K562 (cell line): ENCODE results near the gene KLHL29. TPM values are rescaled to one million over a fixed set of nuclear protein-coding genes. Genes with fewer than 3 reads are reported as not detected.

Source experiments
- ATAC-seq: fragments of 200-7000 bp; cut with Tn5 transposase; 3 replicates; pipeline ENCODE4 v1.9.1; 2020; ENCODE audit warnings: moderate library complexity
- BruUV-seq: library from RNA; stranded (reverse); fragments of 400-500 nt; replicated peaks from 2 replicates; lab custom pipeline; 2021; lab: Mats Ljungman, UMichigan
- CTCF ChIA-PET: fragments of 300-600 bp; formaldehyde crosslinking; extraction: SDS; loops from one replicate; lab custom pipeline; 2021; ENCODE audit warnings: low intra/inter-chr PET ratio; lab: Yijun Ruan, JAX
- POLR2A ChIA-PET: fragments of 300-600, 350-650 bp; sonication (Branson Sonifier 250); formaldehyde crosslinking; extraction: SDS; loops from one replicate; lab custom pipeline; 2021; ENCODE audit warnings: antibody characterized with exemption, inconsistent platforms; lab: Yijun Ruan, JAX
- DNase-seq, 4 experiments: peaks; one replicate each; pipeline versions ENCODE4 v3.0.0 to v3.0.0-alpha.2; 2011 to 2018; ENCODE audit warnings: low spot score in 3 of 4, mixed read lengths in 3 of 4; ENCODE audit errors: extremely low read depth in 1 of 4
- FAIRE-seq: peaks from 2 replicates; lab custom pipeline; 2011; peaks lifted over from hg19 to GRCh38; lab: Jason Lieb, UNC
- H2AFZ ChIP-seq: 2 replicates; pipeline ENCODE4 v1.6.0; 2011; ENCODE audit warnings: low read depth, low read length, control low read depth, inconsistent platforms
- H3K27ac ChIP-seq: fragments of 200-600 bp; 3 replicates; pipeline ENCODE4 v1.8.0; 2011; ENCODE audit warnings: low read depth, mild to moderate bottlenecking, control low read depth, inconsistent platforms, low read length, moderate library complexity, mixed read lengths; ENCODE audit errors: extremely low read depth
- H3K27me3 ChIP-seq, 2 experiments: fragments of 300-600 bp in 1 of 2; 2 replicates in 1 of 2; 3 replicates in 1 of 2; pipeline versions ENCODE4 v1.6.0 to v1.8.0; 2011; ENCODE audit warnings: inconsistent platforms in 2 of 2, low read length in 2 of 2, mild to moderate bottlenecking in 1 of 2, mixed read lengths in 1 of 2, moderate library complexity in 1 of 2; ENCODE audit not compliant: control insufficient read depth in 2 of 2, insufficient read depth in 2 of 2
- H3K36me3 ChIP-seq: fragments of 300-600 bp; 3 replicates; pipeline ENCODE4 v1.8.0; 2011; ENCODE audit warnings: mild to moderate bottlenecking, low read length, inconsistent platforms; ENCODE audit not compliant: control insufficient read depth, insufficient read depth
- H3K4me1 ChIP-seq, 2 experiments: fragments of 200-600 bp in 1 of 2; replicated peaks in 1 of 2; 2 replicates in 1 of 2; 3 replicates in 1 of 2; pipeline versions ENCODE4 v1.5.1 to v1.8.0; 2011; ENCODE audit warnings: inconsistent platforms in 2 of 2, low read length in 2 of 2, mild to moderate bottlenecking in 1 of 2, mixed read lengths in 1 of 2, moderate library complexity in 1 of 2; ENCODE audit not compliant: control insufficient read depth in 2 of 2, insufficient read depth in 2 of 2
- H3K4me2 ChIP-seq: 2 replicates; pipeline ENCODE4 v1.6.1; 2011; ENCODE audit warnings: low read length, control low read depth, inconsistent platforms, mixed read lengths; ENCODE audit not compliant: insufficient read depth
- H3K4me3 ChIP-seq: fragments of 200-600 bp; sonication (generic), shearing (Covaris generic); 2 replicates; pipeline ENCODE4 v1.5.1; 2016; ENCODE audit warnings: control low read depth, inconsistent platforms
- H3K79me2 ChIP-seq: fragments of 200-600 bp; 3 replicates; pipeline ENCODE4 v1.8.0; 2011; ENCODE audit warnings: low read length, inconsistent platforms; ENCODE audit not compliant: control insufficient read depth, insufficient read depth
- H3K9ac ChIP-seq, 2 experiments: 2 replicates each; pipeline versions ENCODE4 v1.6.0 to v1.6.1; 2011; ENCODE audit warnings: low read depth in 2 of 2, low read length in 2 of 2, control low read depth in 1 of 2, inconsistent platforms in 1 of 2, mild to moderate bottlenecking in 1 of 2, mixed read lengths in 1 of 2; ENCODE audit not compliant: insufficient read depth in 1 of 2
- H3K9me1 ChIP-seq: one replicate; pipeline ENCODE4 v1.6.0; 2011; ENCODE audit warnings: inconsistent platforms, mild to moderate bottlenecking, low read length, moderate library complexity; ENCODE audit not compliant: control insufficient read depth, insufficient read depth
- H3K9me3 ChIP-seq: replicated peaks from 2 replicates; pipeline ENCODE4 v1.5.1; 2011; ENCODE audit warnings: low read depth, low read length, inconsistent platforms; ENCODE audit not compliant: control insufficient read depth, insufficient read depth
- H4K20me1 ChIP-seq: replicated peaks from 2 replicates; pipeline ENCODE4 v1.6.1; 2011; ENCODE audit warnings: low read length, inconsistent platforms, mixed read lengths; ENCODE audit not compliant: control insufficient read depth, insufficient read depth
- BMI1 ChIP-seq: fragments of 150-350 bp; IDR thresholded peaks from 2 replicates; pipeline ENCODE4 v1.6.1; 2014; ENCODE audit warnings: low read length
- GTF2E2 ChIP-seq: fragments of 200-800 bp; sonication (Bioruptor generic); IDR thresholded peaks from 2 replicates; pipeline ENCODE4 v1.6.1; 2016; ENCODE audit warnings: missing genetic modification characterization, missing compliant biosample characterization
- HMGXB4 ChIP-seq: sonication (generic); formaldehyde crosslinking; IDR thresholded peaks from 2 replicates; pipeline ENCODE4 v1.8.1; 2023; ENCODE audit warnings: mild to moderate bottlenecking, missing genetic modification reagents
- MBD1 ChIP-seq: fragments of 250-450 bp; sonication (Bioruptor Pico); IDR thresholded peaks from 2 replicates; pipeline ENCODE4 v1.8.0; 2022; ENCODE audit warnings: inconsistent platforms
- MECOM ChIP-seq: fragments of 250-450 bp; sonication (Bioruptor Pico); IDR thresholded peaks from 2 replicates; pipeline ENCODE4 v1.8.0; 2022; ENCODE audit warnings: inconsistent platforms
- NCOA2 ChIP-seq, 2 experiments: fragments of 450-650 bp; IDR thresholded peaks; 2 replicates each; pipeline ENCODE4 v1.6.1; 2018; ENCODE audit warnings: mild to moderate bottlenecking in 2 of 2, moderate library complexity in 1 of 2; ENCODE audit not compliant: partially characterized antibody in 2 of 2
- NFXL1 ChIP-seq: fragments of 450-650 bp; formaldehyde crosslinking; IDR thresholded peaks from 2 replicates; pipeline ENCODE4 v1.4.0; 2021; ENCODE audit warnings: mild to moderate bottlenecking
- ZFP36 ChIP-seq: fragments of 150-350 bp; IDR thresholded peaks from 2 replicates; pipeline ENCODE4 v1.6.1; 2018; ENCODE audit warnings: low read length, low read depth; ENCODE audit not compliant: partially characterized antibody
- WGBS: fragments of 100-300 bp; shearing (Covaris generic); methylation state at CpG from one replicate; pipeline ENCODE4 v1.1.6; 2016; ENCODE audit warnings: low coverage, mixed read lengths; ENCODE audit not compliant: insufficient coverage; ENCODE audit errors: missing lambda C conversion rate; 5-methylcytosine and 5-hydroxymethylcytosine counted together
- in situ Hi-C: fragments of 300-500 bp; cut with MboI; formaldehyde crosslinking; loops from 4 replicates; pipeline ENCODE4 v1.15.0; 2018; ENCODE audit warnings: inconsistent platforms, mixed read lengths
- intact Hi-C: fragments of 100-400 bp; cut with micrococcal nuclease; formaldehyde crosslinking; loops from 2 replicates; pipeline ENCODE4 v1.14.2; 2022
- polyA plus RNA-seq, 8 experiments: library from polyadenylated mRNA; depleted of rRNA in 4 of 8; stranded (reverse) in 5 of 8; unstranded in 3 of 8; fragments of >200 nt; fragmentation: Nextera tagmentation in 2 of 8; fragmentation: Illumina TruSeq in 1 of 8; extraction: Ambion mirVana in 2 of 8; extraction: Trizol in 1 of 8; gene quantifications; 2 replicates each; pipeline versions ENCODE4 v1.2.1 to v1.2.3, GENCODE V29; 2011 to 2014; ENCODE audit warnings: inconsistent platforms in 1 of 8, missing spikeins in 1 of 8
- total RNA-seq, 7 experiments: library from RNA; depleted of rRNA in 6 of 7; stranded (reverse); fragments of >200 nt in 6 of 7; fragmentation: Illumina TruSeq in 2 of 7; extraction: Trizol in 2 of 7; gene quantifications; 2 replicates each; pipeline versions ENCODE4 v1.2.1 to v1.2.3, GENCODE V29; 2011 to 2021; ENCODE audit warnings: low replicate concordance in 1 of 7
- TF ChIP-seq, protein P1 (sequence below), 2 experiments: fragments of 450-650 bp; formaldehyde crosslinking in 1 of 2; IDR thresholded peaks; 2 replicates each; pipeline versions ENCODE4 v1.4.0 to v1.6.1; 2014 to 2020; ENCODE audit warnings: mild to moderate bottlenecking in 2 of 2, borderline replicate concordance in 1 of 2, low read depth in 1 of 2

KLHL29 gene
- total and polyA plus RNA-seq, 9 of the 15 experiments (the other 6 are each of a cell fraction or from before 2014, with no cell fraction given): 0.03 to 0.31 (median 0.08) TPM; not detected in 1

- ATAC-seq: no peak
- no TSS peak for BruUV-seq
- TF ChIP-seq MECOM (CRISPR knock-in tag) (no peak), HMGXB4 (no peak), NFXL1 (CRISPR knock-in tag) (no peak), BMI1 (no peak), MBD1 (no peak), ZFP36 (no peak), GTF2E2 (tag) (no peak), NCOA2 (IDR thresholded peaks at IDR 0.05; ENCODE audit: partially characterized antibody in 2 of 2) (no peak)
- TF ChIP-seq, protein P1, sequence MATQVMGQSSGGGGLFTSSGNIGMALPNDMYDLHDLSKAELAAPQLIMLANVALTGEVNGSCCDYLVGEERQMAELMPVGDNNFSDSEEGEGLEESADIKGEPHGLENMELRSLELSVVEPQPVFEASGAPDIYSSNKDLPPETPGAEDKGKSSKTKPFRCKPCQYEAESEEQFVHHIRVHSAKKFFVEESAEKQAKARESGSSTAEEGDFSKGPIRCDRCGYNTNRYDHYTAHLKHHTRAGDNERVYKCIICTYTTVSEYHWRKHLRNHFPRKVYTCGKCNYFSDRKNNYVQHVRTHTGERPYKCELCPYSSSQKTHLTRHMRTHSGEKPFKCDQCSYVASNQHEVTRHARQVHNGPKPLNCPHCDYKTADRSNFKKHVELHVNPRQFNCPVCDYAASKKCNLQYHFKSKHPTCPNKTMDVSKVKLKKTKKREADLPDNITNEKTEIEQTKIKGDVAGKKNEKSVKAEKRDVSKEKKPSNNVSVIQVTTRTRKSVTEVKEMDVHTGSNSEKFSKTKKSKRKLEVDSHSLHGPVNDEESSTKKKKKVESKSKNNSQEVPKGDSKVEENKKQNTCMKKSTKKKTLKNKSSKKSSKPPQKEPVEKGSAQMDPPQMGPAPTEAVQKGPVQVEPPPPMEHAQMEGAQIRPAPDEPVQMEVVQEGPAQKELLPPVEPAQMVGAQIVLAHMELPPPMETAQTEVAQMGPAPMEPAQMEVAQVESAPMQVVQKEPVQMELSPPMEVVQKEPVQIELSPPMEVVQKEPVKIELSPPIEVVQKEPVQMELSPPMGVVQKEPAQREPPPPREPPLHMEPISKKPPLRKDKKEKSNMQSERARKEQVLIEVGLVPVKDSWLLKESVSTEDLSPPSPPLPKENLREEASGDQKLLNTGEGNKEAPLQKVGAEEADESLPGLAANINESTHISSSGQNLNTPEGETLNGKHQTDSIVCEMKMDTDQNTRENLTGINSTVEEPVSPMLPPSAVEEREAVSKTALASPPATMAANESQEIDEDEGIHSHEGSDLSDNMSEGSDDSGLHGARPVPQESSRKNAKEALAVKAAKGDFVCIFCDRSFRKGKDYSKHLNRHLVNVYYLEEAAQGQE (IDR thresholded peaks at IDR 0.05; ENCODE audit: borderline replicate concordance): no peak
- TF ChIP-seq, protein P1 (CRISPR knock-in tag; IDR thresholded peaks at IDR 0.05; ENCODE audit: low read depth): no peak
These were observed 182.3 kb downstream of the KLHL29 start for GRCh38 chr2:23567161-23567756.

More at GRCh38 chr2:23567161-23567756, 182.3 kb downstream of the KLHL29 start:
- under 1% methylated on average over 15 of the region's 15 CpGs for WGBS
- no peak overlapping the region for H3K4me3 ChIP-seq
- FAIRE-seq: no peak
- H3K79me2 ChIP-seq: no peaks in the 10 kb centered on the region
- H3K27me3 ChIP-seq: peaks cover 33 to 83% of the 10 kb centered on the region in 2 experiments
- H4K20me1 ChIP-seq: peaks cover 4% of the 10 kb centered on the region; the same call in 1 of the 2 replicates
- no peaks in the 10 kb centered on the region for H3K9me1 ChIP-seq
- no peak for DNase-seq
- in situ Hi-C loops: no loop called here
- CTCF ChIA-PET: no interaction called here
- H3K27ac ChIP-seq: no peak overlapping the region
- H3K36me3 ChIP-seq: no peaks in the 10 kb centered on the region
- H3K9me3 ChIP-seq: no peaks in the 10 kb centered on the region
- H3K9ac ChIP-seq: no peak overlapping the region
- H2AFZ ChIP-seq: no peak overlapping the region
- no peak overlapping the region for H3K4me2 ChIP-seq
- POLR2A ChIA-PET: interaction anchor here (1.5 kb wide), 1 partner anchor 9 kb away, joined by 5 read pairs; no protein-coding TSS in a partner anchor
- no peaks in the 10 kb centered on the region for H3K4me1 ChIP-seq
- intact Hi-C loops: no loop called here
